Activated T-cell treated with anti-CD3 and anti-CD28 coated beads, Interleukin-2, amount 50 U/mL, for 24 hours (primary cell): ENCODE measurements around the gene ZNF519.

Source experiments
- DNase-seq: peaks from one replicate; pipeline ENCODE4 v3.0.0-alpha.2; 2020
- H3K27ac Mint-ChIP-seq: 2 replicates; pipeline ENCODE4 v1.8.0; 2020; ENCODE audit warnings: mild to moderate bottlenecking, mixed read lengths
- H3K27me3 Mint-ChIP-seq: 2 replicates; pipeline ENCODE4 v1.8.0; 2020; ENCODE audit warnings: mixed read lengths
- H3K36me3 Mint-ChIP-seq: 2 replicates; pipeline ENCODE4 v1.8.0; 2020; ENCODE audit warnings: low read depth, mixed read lengths
- H3K4me1 Mint-ChIP-seq: 2 replicates; pipeline ENCODE4 v1.8.0; 2020; ENCODE audit warnings: low read depth, mixed read lengths
- H3K4me3 Mint-ChIP-seq: 2 replicates; pipeline ENCODE4 v1.8.0; 2020; ENCODE audit warnings: mild to moderate bottlenecking, moderate library complexity, mixed read lengths
- H3K9me3 Mint-ChIP-seq: 2 replicates; pipeline ENCODE4 v1.8.0; 2020; ENCODE audit warnings: mixed read lengths

The ZNF519 gene

DNA sequence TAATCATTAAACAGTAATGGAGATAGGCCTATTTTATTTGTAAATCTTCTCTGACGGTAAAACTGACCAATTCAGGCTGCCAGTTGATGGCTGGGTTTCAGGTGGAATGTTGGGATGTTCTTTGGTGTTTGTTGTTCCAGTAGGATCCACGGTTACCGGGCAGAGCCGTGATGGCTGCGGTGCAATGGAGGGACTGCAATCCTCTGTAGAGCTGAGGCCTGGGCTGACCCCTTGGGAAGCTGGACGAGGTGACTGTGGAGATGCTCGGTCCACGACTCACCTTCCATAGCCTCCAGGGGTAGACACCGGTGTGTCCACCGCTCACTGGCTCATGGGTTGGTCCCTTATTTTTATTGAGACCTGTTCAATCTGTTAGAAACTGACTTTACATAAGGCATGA lies 42.5 kb downstream of the ZNF519 start:
- Mint-ChIP-seq H3K36me3 (no peaks in the 10 kb centered on the region), H3K4me3 (no peak overlapping the region), H3K27ac (no peak overlapping the region), H3K4me1 (no peaks in the 10 kb centered on the region), H3K9me3 (no peaks in the 10 kb centered on the region), H3K27me3 (peaks cover 4% of the 10 kb centered on the region)
- no peak for DNase-seq

DNA sequence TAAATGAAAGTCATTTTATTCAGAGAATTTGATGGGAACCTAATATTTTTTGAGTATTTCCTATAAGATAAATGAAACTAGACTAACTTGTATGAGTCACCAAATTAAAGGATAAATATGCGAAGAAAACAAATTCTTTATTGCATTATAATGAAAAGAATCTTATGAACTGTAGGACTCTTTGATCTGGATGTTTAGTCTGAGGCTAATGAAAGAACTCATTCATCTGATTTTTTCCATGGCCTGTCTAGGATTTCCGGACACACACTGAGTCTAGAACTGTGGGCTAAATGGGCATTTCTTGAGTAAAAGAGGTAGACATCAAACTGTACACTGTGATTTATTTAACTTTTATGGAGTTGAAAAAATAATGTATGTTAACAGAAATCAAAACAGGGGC lies 43.0 kb downstream of the ZNF519 start:
- Mint-ChIP-seq H3K36me3 (no peaks in the 10 kb centered on the region), H3K4me1 (no peaks in the 10 kb centered on the region), H3K9me3 (no peaks in the 10 kb centered on the region), H3K27ac (no peak overlapping the region), H3K27me3 (peaks cover 4% of the 10 kb centered on the region), H3K4me3 (no peak overlapping the region)
- no peak for DNase-seq

DNA sequence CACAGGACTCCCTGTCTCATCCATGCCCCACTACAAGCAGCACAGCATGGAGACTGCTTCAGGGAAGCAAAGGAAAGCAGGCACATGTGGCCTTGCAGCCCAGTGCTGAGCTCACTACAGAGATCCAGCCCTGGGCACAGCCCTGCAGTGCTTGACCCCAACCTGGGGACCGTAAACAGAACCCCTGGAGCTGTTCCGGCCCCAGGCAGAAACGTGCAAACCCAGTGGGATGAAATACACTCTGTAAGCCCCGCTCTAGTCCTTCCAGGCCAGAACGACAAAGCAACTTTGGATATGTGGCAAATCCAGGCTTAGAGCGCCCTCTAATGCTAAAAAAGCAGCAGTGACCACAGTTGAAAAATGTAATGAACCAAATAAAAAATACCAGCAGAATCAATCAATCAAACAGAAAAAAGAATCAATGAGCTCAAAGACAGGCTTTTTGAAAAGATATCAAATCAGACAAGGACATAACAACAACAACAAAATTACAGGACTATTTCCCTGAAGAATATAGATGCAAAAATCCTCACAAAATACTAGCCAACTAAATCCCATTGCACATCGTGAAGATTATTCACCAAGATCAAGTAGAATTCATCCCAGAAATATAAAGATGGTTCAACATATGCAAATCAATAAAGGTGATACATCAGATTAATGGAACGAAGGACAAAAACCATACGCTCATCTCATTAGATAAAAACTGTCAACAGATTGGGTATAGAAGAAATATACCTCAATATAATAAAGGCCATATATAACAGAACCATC lies 45.6 kb downstream of the ZNF519 start:
- H3K27ac Mint-ChIP-seq, result no peak overlapping the region

DNA sequence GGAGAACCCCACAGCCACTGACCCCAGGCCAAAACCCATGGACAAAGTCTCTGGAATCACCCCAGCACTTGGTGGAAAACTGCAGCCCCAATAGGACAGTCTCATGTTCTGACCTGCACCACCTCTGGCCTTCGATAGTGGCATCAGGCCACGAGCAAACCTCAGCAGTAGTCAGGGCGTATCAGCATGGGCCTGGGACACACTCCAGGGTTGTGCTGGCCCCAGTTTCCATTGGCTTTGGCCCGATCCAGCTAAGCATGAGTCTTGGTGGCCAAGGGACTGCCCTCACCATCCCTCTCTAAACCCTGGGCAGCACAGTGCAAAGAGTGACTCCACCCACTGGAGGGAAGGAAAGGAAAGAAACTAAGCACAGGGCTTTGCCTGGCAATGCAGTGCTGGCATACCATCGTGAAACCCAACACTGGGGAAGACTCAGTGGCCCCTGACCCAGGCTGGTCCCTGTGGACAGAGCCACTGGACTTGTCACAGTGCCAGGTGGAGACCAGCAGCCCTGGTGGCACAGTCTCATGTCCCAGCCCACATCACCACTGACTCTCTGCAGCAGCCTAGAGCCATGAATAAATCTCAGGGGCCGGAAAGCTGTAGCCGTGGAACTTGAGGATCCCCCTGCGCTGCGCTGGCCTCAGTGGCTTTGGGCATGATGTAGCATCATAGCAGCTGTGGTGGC lies 46.3 kb downstream of the ZNF519 start:
- no peak for DNase-seq

More for the DNA sequence above, 45.6 kb downstream of the ZNF519 start:
- Mint-ChIP-seq H3K27me3 (peaks cover 4% of the 10 kb centered on the region), H3K9me3 (no peaks in the 10 kb centered on the region), H3K36me3 (no peaks in the 10 kb centered on the region), H3K4me3 (no peak overlapping the region), H3K4me1 (no peaks in the 10 kb centered on the region)
- DNase-seq, result no peak

DNA sequence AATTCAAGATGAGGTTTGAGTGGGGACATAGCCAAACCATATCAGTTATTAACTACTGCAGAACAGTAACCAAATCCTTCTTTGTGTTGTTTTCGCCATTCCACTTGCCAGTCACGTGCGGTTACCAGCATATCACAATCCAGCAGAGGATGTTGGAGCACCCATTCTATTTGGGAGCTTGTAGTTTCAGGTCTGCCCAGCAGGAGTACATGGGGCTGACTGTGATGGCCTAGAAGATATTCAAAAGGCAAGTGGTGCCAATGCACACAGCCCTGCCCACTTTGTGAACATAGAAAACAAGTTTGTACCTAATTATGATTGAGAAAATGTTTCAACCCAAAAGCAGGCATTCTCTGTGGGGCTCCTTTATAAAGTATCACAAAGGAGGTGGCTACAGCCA lies 57.0 kb downstream of the ZNF519 start:
- no peaks in the 10 kb centered on the region for H3K4me1 Mint-ChIP-seq
- no peak for DNase-seq
- no peak overlapping the region for H3K27ac Mint-ChIP-seq
- no peak overlapping the region for H3K4me3 Mint-ChIP-seq
- H3K27me3 Mint-ChIP-seq, result no peaks in the 10 kb centered on the region
- no peaks in the 10 kb centered on the region for H3K9me3 Mint-ChIP-seq
- peaks cover 9% of the 10 kb centered on the region for H3K36me3 Mint-ChIP-seq

More for the DNA sequence above, 46.3 kb downstream of the ZNF519 start:
- Mint-ChIP-seq H3K9me3 (no peaks in the 10 kb centered on the region), H3K4me1 (no peaks in the 10 kb centered on the region), H3K4me3 (no peak overlapping the region), H3K27me3 (peaks cover 4% of the 10 kb centered on the region), H3K36me3 (no peaks in the 10 kb centered on the region), H3K27ac (no peak overlapping the region)

DNA sequence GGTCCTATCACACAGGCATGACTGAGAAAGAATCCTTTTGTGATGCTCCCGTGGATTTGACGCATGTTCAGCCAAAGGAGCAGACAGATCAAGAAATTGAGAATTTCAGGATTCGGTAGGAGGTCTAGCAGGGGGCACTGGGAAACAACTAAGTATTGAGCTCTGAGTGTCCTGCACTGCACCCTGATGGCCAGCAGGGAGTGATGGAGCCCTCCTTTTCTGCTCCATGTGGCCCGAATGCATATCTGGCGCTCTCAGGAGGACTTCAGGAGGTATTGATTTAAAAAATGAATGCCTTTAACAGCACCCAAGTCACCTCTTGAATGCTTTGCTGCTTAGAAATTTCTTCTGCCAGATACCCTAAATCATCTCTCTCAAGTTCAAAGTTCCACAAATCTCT lies 58.0 kb downstream of the ZNF519 start:
- Mint-ChIP-seq H3K27ac (no peak overlapping the region), H3K4me1 (no peaks in the 10 kb centered on the region), H3K36me3 (peaks cover 11% of the 10 kb centered on the region), H3K9me3 (no peaks in the 10 kb centered on the region), H3K27me3 (no peaks in the 10 kb centered on the region), H3K4me3 (no peak overlapping the region)
- no peak for DNase-seq

DNA sequence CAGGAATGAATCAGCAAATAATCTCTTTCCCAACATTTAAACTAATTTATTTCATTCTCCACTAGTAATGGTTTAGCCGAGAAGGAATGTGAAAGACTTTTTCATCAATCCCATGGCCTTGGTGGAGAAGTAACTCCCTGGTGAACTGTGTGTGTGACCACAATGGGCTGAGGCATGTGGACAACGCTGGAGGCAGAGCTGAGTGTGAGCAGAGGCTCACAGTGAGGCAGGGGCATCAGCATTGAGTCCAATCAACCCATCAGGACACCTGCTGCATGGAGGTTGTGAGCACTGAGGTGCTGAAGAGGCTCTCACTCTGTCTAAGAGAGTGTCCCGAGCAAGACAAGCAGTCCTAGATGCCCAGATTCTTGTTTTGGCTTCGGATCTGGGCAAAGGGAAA lies 78.6 kb downstream of the ZNF519 start:
- H3K27ac Mint-ChIP-seq, result no peak overlapping the region
- H3K9me3 Mint-ChIP-seq, result peaks cover 27% of the 10 kb centered on the region
- no peaks in the 10 kb centered on the region for H3K27me3 Mint-ChIP-seq
- no peaks in the 10 kb centered on the region for H3K36me3 Mint-ChIP-seq
- no peak for DNase-seq
- H3K4me1 Mint-ChIP-seq, result no peaks in the 10 kb centered on the region
- H3K4me3 Mint-ChIP-seq, result no peak overlapping the region
